HepG2 (cell line): ENCODE results near the gene POLRMT. TPM values are rescaled to one million over a fixed set of nuclear protein-coding genes. Genes with fewer than 3 reads are reported as not detected.

Source experiments
- AFF4 ChIP-seq: sonication (generic); formaldehyde crosslinking; IDR thresholded peaks from 2 replicates; pipeline ENCODE4 v1.4.0; 2020; ENCODE audit warnings: missing genetic modification reagents
- ATF2 ChIP-seq: sonication (generic); formaldehyde crosslinking; IDR thresholded peaks from 2 replicates; pipeline ENCODE4 v1.4.0; 2020; ENCODE audit warnings: missing genetic modification reagents
- CERS6 ChIP-seq: sonication (generic); formaldehyde crosslinking; IDR thresholded peaks from 2 replicates; pipeline ENCODE4 v1.5.0; 2020; ENCODE audit warnings: missing genetic modification reagents
- FOSL2 ChIP-seq: sonication (generic); formaldehyde crosslinking; IDR thresholded peaks from 2 replicates; pipeline ENCODE4 v1.4.0; 2020; ENCODE audit warnings: missing genetic modification reagents
- KDM5A ChIP-seq: fragments of 200-600 bp; sonication (generic); IDR thresholded peaks from 2 replicates; pipeline ENCODE4 v1.7.0; 2018; ENCODE audit warnings: antibody characterized with exemption, mild to moderate bottlenecking, low read length, borderline replicate concordance
- NFAT5 ChIP-seq: sonication (generic); formaldehyde crosslinking; IDR thresholded peaks from 2 replicates; pipeline ENCODE4 v1.4.0; 2020; ENCODE audit warnings: missing genetic modification reagents
- NR1H2 ChIP-seq: sonication (generic); formaldehyde crosslinking; IDR thresholded peaks from 2 replicates; pipeline ENCODE4 v1.8.1; 2022; ENCODE audit warnings: low read depth, missing genetic modification reagents, borderline replicate concordance
- NR2C2 ChIP-seq: sonication (generic); formaldehyde crosslinking; IDR thresholded peaks from 2 replicates; pipeline ENCODE4 v1.4.0; 2020; ENCODE audit warnings: missing genetic modification reagents, mild to moderate bottlenecking, moderate library complexity, borderline replicate concordance
- RBFOX2 ChIP-seq: fragments of 200-400 bp; formaldehyde crosslinking; IDR thresholded peaks from 2 replicates; pipeline ENCODE4 v1.6.1; 2017; ENCODE audit warnings: low read depth, mild to moderate bottlenecking, low read length
- RFXAP ChIP-seq: sonication (generic); formaldehyde crosslinking; IDR thresholded peaks from 2 replicates; pipeline ENCODE4 v1.4.0; 2020; ENCODE audit warnings: missing genetic modification reagents, borderline replicate concordance
- RNF2 ChIP-seq: fragments of 450-650 bp; conservative IDR thresholded peaks from 2 replicates; pipeline ENCODE4 v1.6.1; 2016; ENCODE audit warnings: low read depth
- ZC3H4 ChIP-seq: sonication (generic); formaldehyde crosslinking; IDR thresholded peaks from 2 replicates; pipeline ENCODE4 v1.4.0; 2020; ENCODE audit warnings: missing genetic modification reagents, borderline replicate concordance
- ZFP82 ChIP-seq: sonication (generic); formaldehyde crosslinking; IDR thresholded peaks from 2 replicates; pipeline ENCODE4 v1.5.1; 2020; ENCODE audit warnings: mild to moderate bottlenecking, missing genetic modification reagents, borderline replicate concordance
- ZNF225 ChIP-seq: sonication (generic); formaldehyde crosslinking; IDR thresholded peaks from 2 replicates; pipeline ENCODE4 v1.4.0; 2020; ENCODE audit warnings: mild to moderate bottlenecking, missing genetic modification reagents
- ZNF382 ChIP-seq: sonication (generic); formaldehyde crosslinking; IDR thresholded peaks from 2 replicates; pipeline ENCODE4 v1.5.0; 2020; ENCODE audit warnings: missing genetic modification reagents, mild to moderate bottlenecking, borderline replicate concordance
- ZNF460 ChIP-seq: sonication (generic); formaldehyde crosslinking; IDR thresholded peaks from 2 replicates; pipeline ENCODE4 v1.5.1; 2020; ENCODE audit warnings: missing genetic modification reagents, mild to moderate bottlenecking, borderline replicate concordance
- ZNF841 ChIP-seq: sonication (generic); formaldehyde crosslinking; IDR thresholded peaks from 2 replicates; pipeline ENCODE4 v1.8.1; 2023; ENCODE audit warnings: missing genetic modification reagents, borderline replicate concordance
- polyA plus RNA-seq, 8 experiments: library from polyadenylated mRNA; depleted of rRNA in 3 of 8; stranded (reverse) in 7 of 8; unstranded in 1 of 8; fragments of >200 nt; fragmentation: Illumina TruSeq in 4 of 8; extraction: Trizol in 4 of 8; gene quantifications; 2 replicates each; pipeline versions ENCODE4 v1.2.1 to v1.2.3, GENCODE V29; 2011 to 2016; ENCODE audit warnings: low read depth in 4 of 8, missing spikeins in 1 of 8, mixed read lengths in 1 of 8; ENCODE audit not compliant: insufficient read depth in 1 of 8
- total RNA-seq, 5 experiments: library from RNA; depleted of rRNA; stranded (reverse); fragments of >200 nt; fragmentation: Illumina TruSeq; extraction: Trizol; gene quantifications; 2 replicates each; pipeline ENCODE4 v1.2.3, GENCODE V29; 2016; ENCODE audit warnings: low read depth in 1 of 5

Gene POLRMT
- total and polyA plus RNA-seq, 2 of the 13 experiments (the other 11 are each of a cell fraction or from before 2014, with no cell fraction given): 78.0 to 101 TPM

DNA sequence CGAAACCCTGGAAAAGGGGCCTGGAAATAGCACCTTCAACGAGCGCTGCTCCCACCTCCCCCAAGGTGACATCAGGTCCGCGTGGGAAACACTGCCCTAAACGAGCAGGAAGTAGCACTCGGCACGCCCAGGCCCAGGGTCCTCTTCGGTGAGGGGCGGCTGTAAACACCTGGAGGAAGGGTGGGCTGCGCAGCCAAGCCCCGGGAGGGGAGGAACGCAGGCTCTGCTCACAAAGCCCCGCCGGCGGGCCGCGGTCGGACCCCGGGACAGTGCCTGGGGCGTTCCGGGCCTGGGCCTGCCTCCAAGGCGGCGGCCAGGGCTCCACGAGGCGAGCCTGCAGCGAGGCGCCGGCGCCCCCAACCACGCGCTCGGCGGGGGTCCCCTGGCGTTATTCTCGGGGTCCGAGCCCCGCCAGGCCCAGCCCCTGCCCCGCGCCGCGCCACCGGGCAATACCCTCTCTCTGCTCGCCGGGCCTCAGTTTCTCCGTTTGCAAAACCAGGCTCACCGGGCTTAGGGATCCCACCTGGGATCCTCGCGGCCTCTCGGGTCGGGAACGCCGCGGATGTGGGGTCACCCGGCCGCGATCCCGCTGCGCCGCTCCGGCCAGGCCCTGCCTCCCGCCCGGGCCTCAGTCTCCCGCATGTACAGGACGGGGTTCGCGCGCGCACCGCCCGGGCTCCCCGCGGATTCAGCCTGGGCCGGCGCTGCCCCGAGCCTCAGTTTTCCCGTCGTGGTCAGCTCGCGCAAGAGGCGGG is 29.0 kb upstream of the POLRMT start (continued):
- TF ChIP-seq NR2C2 (CRISPR knock-in tag) (no peak), AFF4 (no peak), RFXAP (0 out of 2 replicates have a peak, but pooled peaks have one; percentile 4), RNF2 (no peak), ZNF841 (CRISPR knock-in tag) (no peak), NR1H2 (CRISPR knock-in tag) (no peak), ZFP82 (CRISPR knock-in tag) (0 out of 2 replicates have a peak, but pooled peaks have one; percentile 29), RBFOX2 (peak; percentile 91), ZNF460 (CRISPR knock-in tag) (no peak), ZC3H4 (CRISPR knock-in tag) (no peak), KDM5A (no peak), ATF2 (CRISPR knock-in tag) (no peak), NFAT5 (no peak), ZNF382 (no peak), ZNF225 (no peak), FOSL2 (no peak), CERS6 (CRISPR knock-in tag) (no peak)
